ENCODE measurements around the gene FAAH.

GRCh38 chr1:46423574-46424240, 29.6 kb downstream of the FAAH start:
- TF ChIP-seq CTCF (IDR thresholded peaks at IDR 0.05; ENCODE audit: low read depth, low read length) (no peak), EZH2phosphoT487 (IDR thresholded peaks at IDR 0.05; ENCODE audit: low read depth) (no peak)
